SK-MEL-5 (cell line): ENCODE data around the gene COX19. TPM values are rescaled to one million over a fixed set of nuclear protein-coding genes. Genes with fewer than 3 reads are reported as not detected.

Experiments
- DNase-seq: peaks from one replicate; pipeline ENCODE4 v3.0.0-alpha.2; 2016; ENCODE audit warnings: low read depth, low spot score
- in situ Hi-C: cut with HindIII; loops from 2 replicates; pipeline ENCODE4 v1.10.0; 2016; ENCODE audit warnings: low sequenced_read_pairs, high pct_unique_total_duplicates, low pct_unique_long_range_greater_than_20kb
- polyA plus RNA-seq, 2 experiments: library from polyadenylated mRNA; depleted of rRNA; stranded (reverse); fragments of >200 nt; gene quantifications; 2 replicates each; pipeline ENCODE4 v1.2.3, GENCODE V29; 2015
- total RNA-seq: library from RNA; depleted of rRNA; stranded (reverse); fragments of >200 nt; shearing (Covaris generic); gene quantifications from 2 replicates; pipeline ENCODE4 v1.2.3, GENCODE V29; 2014; rRNA removed

COX19 gene
- total RNA-seq, result 12.9 and 13.1 TPM in 2 replicates
- polyA plus RNA-seq (2015; cell fraction: cytosol; rRNA removed), result 10.1 and 11.5 TPM in 2 replicates
- polyA plus RNA-seq (2015; cell fraction: nucleus; rRNA removed), result 12.2 and 13.1 TPM in 2 replicates

- peak; percentile 88 for DNase-seq
- in situ Hi-C loops, result no loop called here
Measured at GRCh38 chr7:974820-975681, at the start of gene COX19. Gene COX19 (minus strand): TSS chr7:975549. CDS start chr7:975509, 40 bp downstream.

GRCh38 chr7:1024331-1024841 is 49.0 kb upstream of the COX19 start:
- no peak for DNase-seq
- in situ Hi-C loops, result no loop called here

- in situ Hi-C loops, result no loop called here
- no peak for DNase-seq
Measured at GRCh38 chr7:1022801-1023465, 47.6 kb upstream of the COX19 start.

- DNase-seq, result no peak
- in situ Hi-C loops, result no loop called here
Measured at GRCh38 chr7:1022356-1022755, 47.0 kb upstream of the COX19 start.

GRCh38 chr7:1021931-1022330 is 46.6 kb upstream of the COX19 start:
- DNase-seq, result no peak
- in situ Hi-C loops, result no loop called here

- in situ Hi-C loops, result no loop called here
Measured at GRCh38 chr7:1021366-1021765, 46.0 kb upstream of the COX19 start.

GRCh38 chr7:1020849-1021251 is 45.5 kb upstream of the COX19 start:
- in situ Hi-C loops, result no loop called here
- DNase-seq, result peak; percentile 14

More at GRCh38 chr7:1021366-1021765, 46.0 kb upstream of the COX19 start:
- no peak for DNase-seq

- DNase-seq, result no peak
Measured at GRCh38 chr7:1019789-1020610, 44.7 kb upstream of the COX19 start.

GRCh38 chr7:1019255-1019785 is 44.0 kb upstream of the COX19 start:
- in situ Hi-C loops, result no loop called here
- DNase-seq, result no peak

More at GRCh38 chr7:1019789-1020610, 44.7 kb upstream of the COX19 start:
- in situ Hi-C loops, result no loop called here

GRCh38 chr7:1018334-1018695 is 43.0 kb upstream of the COX19 start:
- no peak for DNase-seq
- in situ Hi-C loops, result no loop called here

GRCh38 chr7:1017586-1018333 is 42.4 kb upstream of the COX19 start:
- in situ Hi-C loops, result no loop called here
- no peak for DNase-seq

GRCh38 chr7:1016577-1017531 is 41.5 kb upstream of the COX19 start:
- in situ Hi-C loops, result no loop called here
- DNase-seq, result no peak

GRCh38 chr7:1015196-1016121 is 40.1 kb upstream of the COX19 start:
- no peak for DNase-seq
- in situ Hi-C loops, result no loop called here

- DNase-seq, result no peak
- in situ Hi-C loops, result no loop called here
Measured at GRCh38 chr7:1014681-1015080, 39.3 kb upstream of the COX19 start.

GRCh38 chr7:1013581-1013980 is 38.2 kb upstream of the COX19 start:
- DNase-seq, result no peak
- in situ Hi-C loops, result no loop called here
